Liver (tissue), 9 donors: ENCODE measurements around the gene GRID1. TPM values are rescaled to one million over a fixed set of nuclear protein-coding genes. Genes with fewer than 3 reads are reported as not detected.

Experiments
- DNase-seq: peaks from one replicate; pipeline ENCODE4 v3.0.0-alpha.2; 2017; ENCODE audit warnings: low spot score
- H3K27ac ChIP-seq, 2 donors: one replicate each; pipeline ENCODE4 v1.7.0; 2013; ENCODE audit warnings: inconsistent platforms in 2 of 2, low read length in 2 of 2, control low read depth in 1 of 2, low read depth in 1 of 2, mild to moderate bottlenecking in 1 of 2
- H3K27me3 ChIP-seq, 4 donors: one replicate each; pipeline versions ENCODE4 v1.6.1 to v1.7.0; 2013; ENCODE audit warnings: low read length in 3 of 4, inconsistent platforms in 1 of 4, mild to moderate bottlenecking in 1 of 4, moderate library complexity in 1 of 4; ENCODE audit not compliant: control insufficient read depth in 4 of 4, insufficient read depth in 4 of 4
- H3K36me3 ChIP-seq, 4 donors: one replicate each; pipeline versions ENCODE4 v1.6.1 to v1.7.0; 2013; ENCODE audit warnings: low read length in 3 of 4, mild to moderate bottlenecking in 3 of 4, low read depth in 1 of 4, moderate library complexity in 1 of 4; ENCODE audit not compliant: control insufficient read depth in 4 of 4, insufficient read depth in 3 of 4
- H3K4me1 ChIP-seq, 4 donors: one replicate each; pipeline versions ENCODE4 v1.6.1 to v1.7.0; 2013; ENCODE audit warnings: low read length in 3 of 4, mild to moderate bottlenecking in 3 of 4, moderate library complexity in 1 of 4; ENCODE audit not compliant: control insufficient read depth in 4 of 4, insufficient read depth in 4 of 4
- H3K4me3 ChIP-seq, 3 donors: one replicate each; pipeline versions ENCODE4 v1.6.1 to v1.7.0; 2013; ENCODE audit warnings: low read length in 3 of 3, control low read depth in 1 of 3, low read depth in 1 of 3, mild to moderate bottlenecking in 1 of 3
- H3K9ac ChIP-seq, 2 donors: one replicate each; pipeline ENCODE4 v1.7.0; 2013; ENCODE audit warnings: low read length in 2 of 2, mild to moderate bottlenecking in 2 of 2, moderate library complexity in 2 of 2, control low read depth in 1 of 2, low read depth in 1 of 2
- H3K9me3 ChIP-seq, 4 donors: one replicate each; pipeline versions ENCODE4 v1.6.1 to v1.7.0; 2013; ENCODE audit warnings: low read length in 3 of 4; ENCODE audit not compliant: control insufficient read depth in 4 of 4
- EGR1 ChIP-seq, 2 donors: IDR thresholded peaks; 2 replicates each; pipeline ENCODE4 v1.6.1; 2016 to 2018; ENCODE audit warnings: antibody characterized with exemption in 2 of 2, low read depth in 2 of 2
- FOXA1 ChIP-seq: IDR thresholded peaks from 2 replicates; pipeline ENCODE4 v1.6.1; 2016; ENCODE audit warnings: antibody characterized with exemption
- FOXA2 ChIP-seq: IDR thresholded peaks from 2 replicates; pipeline ENCODE4 v1.6.1; 2016; ENCODE audit warnings: antibody characterized with exemption
- GABPA ChIP-seq, 2 donors: IDR thresholded peaks in 1 of 2; conservative IDR thresholded peaks in 1 of 2; 2 replicates each; pipeline ENCODE4 v1.6.1; 2016; ENCODE audit warnings: antibody characterized with exemption in 2 of 2, mild to moderate bottlenecking in 1 of 2, moderate library complexity in 1 of 2
- HNF4A ChIP-seq, 2 donors: conservative IDR thresholded peaks; 2 replicates each; pipeline ENCODE4 v1.6.1; 2016; ENCODE audit warnings: antibody characterized with exemption in 2 of 2, mild to moderate bottlenecking in 2 of 2
- HNF4G ChIP-seq: IDR thresholded peaks from 2 replicates; pipeline ENCODE4 v1.6.1; 2016; ENCODE audit warnings: antibody characterized with exemption
- JUND ChIP-seq, 2 donors: IDR thresholded peaks; 2 replicates each; pipeline ENCODE4 v1.6.1; 2016; ENCODE audit warnings: antibody characterized with exemption in 2 of 2
- NR2F2 ChIP-seq: IDR thresholded peaks from 2 replicates; pipeline ENCODE4 v1.6.1; 2016; ENCODE audit warnings: antibody characterized with exemption
- RAD21 ChIP-seq, 2 donors: IDR thresholded peaks; 2 replicates each; pipeline ENCODE4 v1.6.1; 2016; ENCODE audit warnings: antibody characterized with exemption in 2 of 2, mild to moderate bottlenecking in 2 of 2
- RXRA ChIP-seq, 2 donors: IDR thresholded peaks; 2 replicates each; pipeline ENCODE4 v1.6.1; 2017 to 2018; ENCODE audit warnings: antibody characterized with exemption in 2 of 2, mild to moderate bottlenecking in 1 of 2
- SP1 ChIP-seq: IDR thresholded peaks from 2 replicates; pipeline ENCODE4 v1.6.1; 2018; ENCODE audit warnings: antibody characterized with exemption, mild to moderate bottlenecking
- TAF1 ChIP-seq: conservative IDR thresholded peaks from 2 replicates; pipeline ENCODE4 v1.6.1; 2016; ENCODE audit warnings: antibody characterized with exemption, mild to moderate bottlenecking
- YY1 ChIP-seq: IDR thresholded peaks from 2 replicates; pipeline ENCODE4 v1.6.1; 2016; ENCODE audit warnings: antibody characterized with exemption, mild to moderate bottlenecking
- WGBS: extraction: QIAGEN DNeasy Blood & Tissue Kit; methylation state at CpG from one replicate; pipeline ENCODE4 v1.1.7; 2013; 5-methylcytosine and 5-hydroxymethylcytosine counted together
- polyA plus RNA-seq, 2 donors: library from polyadenylated mRNA; stranded (reverse) in 1 of 2; unstranded in 1 of 2; fragments of 200-250 nt in 1 of 2; fragments of >200 nt in 1 of 2; fragmentation: Nextera tagmentation in 1 of 2; extraction: Ambion mirVana in 1 of 2; gene quantifications; one replicate each; pipeline versions ENCODE4 v1.2.1 to v1.2.3, GENCODE V29; 2013 to 2015
- total RNA-seq, 2 donors: library from RNA; depleted of rRNA; stranded (reverse); fragments of >200 nt; gene quantifications; one replicate each; pipeline ENCODE4 v1.2.3, GENCODE V29; 2014
- TF ChIP-seq, protein P1 (sequence below): IDR thresholded peaks from 2 replicates; pipeline ENCODE4 v1.6.1; 2016; ENCODE audit warnings: antibody characterized with exemption
- TF ChIP-seq, protein P2 (sequence below): fragments of 150-350 bp; IDR thresholded peaks from 2 replicates; pipeline ENCODE4 v1.5.1; 2017; ENCODE audit warnings: improper control_type of control experiment, low read depth, low read length; ENCODE audit not compliant: missing input control
- TF ChIP-seq, protein P3 (sequence below): IDR thresholded peaks from 2 replicates; pipeline ENCODE4 v1.6.1; 2016; ENCODE audit warnings: antibody characterized with exemption
- TF ChIP-seq, protein P4 (sequence below): IDR thresholded peaks from 2 replicates; pipeline ENCODE4 v1.6.1; 2016; ENCODE audit warnings: antibody characterized with exemption
- TF ChIP-seq, protein P5 (sequence below): IDR thresholded peaks from 2 replicates; pipeline ENCODE4 v1.6.1; 2016; ENCODE audit warnings: antibody characterized with exemption, mild to moderate bottlenecking
- donor health status: healthy.
- donor health status: healthy.
- donor health status: healthy.
- donor health status: healthy.
- donor health status: healthy.

The GRID1 gene
- total and polyA plus RNA-seq, 4 donors, result 0.09 to 0.17 (median 0.14) TPM; not detected in 1

DNA sequence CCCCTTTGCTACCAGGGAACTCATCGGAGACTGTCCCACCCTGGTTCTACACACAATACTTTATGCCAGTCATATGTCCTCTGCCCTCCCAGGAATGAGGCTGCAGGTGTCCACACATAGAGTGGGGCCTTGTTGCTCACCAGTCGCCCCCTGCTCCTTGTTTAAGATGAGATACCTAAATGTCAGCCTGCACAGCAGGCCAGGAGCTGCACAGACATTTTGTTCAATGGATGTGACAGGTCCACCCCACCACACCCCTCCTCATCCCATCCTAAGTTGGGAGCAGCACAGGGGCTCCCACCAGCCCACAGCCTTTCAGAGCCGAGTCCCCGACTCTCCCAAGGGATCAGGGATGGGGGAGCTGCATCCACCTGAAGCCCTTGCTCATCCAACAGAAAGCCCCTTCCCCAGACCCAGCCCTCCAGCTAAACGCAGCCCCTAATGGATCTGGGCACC lies 6.2 kb upstream of the GRID1 start:
- WGBS, result 84% methylated on average over 5 of the region's 5 CpGs
- peaks cover 0 to 2% (median 0%) of the 10 kb centered on the region in 4 donors for H3K27me3 ChIP-seq
- DNase-seq, result no peak

DNA sequence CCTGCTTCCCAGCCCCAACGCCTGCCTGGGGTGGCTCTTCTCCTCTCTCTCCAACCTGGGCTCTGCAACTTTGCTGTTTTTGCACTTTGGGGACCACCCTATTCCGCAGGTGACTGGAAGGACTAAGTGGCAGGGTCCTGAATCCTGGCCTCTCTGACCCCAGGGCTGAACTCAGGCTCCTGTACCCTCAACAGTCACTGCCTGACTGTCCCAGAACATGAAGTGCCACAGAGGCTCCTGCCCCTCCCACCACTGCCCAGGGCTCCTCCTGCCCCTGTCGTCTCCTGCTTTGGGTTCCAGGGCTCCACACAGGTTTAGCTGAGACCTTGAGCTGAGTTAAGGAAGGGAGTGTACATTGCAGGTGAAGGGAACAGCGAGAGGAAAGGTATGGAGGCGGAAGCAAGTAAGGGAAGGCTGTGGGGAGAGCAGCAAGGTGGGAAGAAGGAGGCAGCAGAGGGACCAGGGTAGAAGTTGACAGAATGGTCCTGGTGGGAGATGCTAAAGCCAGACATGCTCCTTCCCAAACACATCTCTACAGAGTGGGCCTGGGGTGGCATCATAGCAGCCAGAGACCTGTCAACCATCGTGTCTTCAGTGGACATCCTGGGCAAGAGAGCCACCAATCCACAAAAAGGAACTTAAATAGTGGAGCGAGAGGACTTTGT lies 5.7 kb upstream of the GRID1 start:
- Histone ChIP-seq H3K9me3 (no peaks in the 10 kb centered on the region), H3K36me3 (no peaks in the 10 kb centered on the region), H3K4me3 (no peak overlapping the region), H3K27me3 (peaks cover 0 to 5% (median 1%) of the 10 kb centered on the region in 4 donors), H3K27ac (no peak overlapping the region), H3K4me1 (peaks cover under 1 to 10% (median 2%) of the 10 kb centered on the region in 4 donors), H3K9ac (no peak overlapping the region)
- peak; percentile 25 for DNase-seq
- TF ChIP-seq RXRA (IDR thresholded peaks at IDR 0.05) (no peak), TAF1 (no peak), RAD21 (IDR thresholded peaks at IDR 0.05) (no peak), HNF4G (no peak), HNF4A (conservative IDR thresholded peaks at IDR 0.05) (no peak), FOXA1 (no peak), JUND (IDR thresholded peaks at IDR 0.05) (no peak), EGR1 (IDR thresholded peaks at IDR 0.05; ENCODE audit: low read depth in 2 of 2) (no peak), SP1 (no peak), FOXA2 (no peak), YY1 (no peak), GABPA (IDR thresholded peaks at IDR 0.05 in 1 of 2, conservative IDR thresholded peaks at IDR 0.05 in 1 of 2) (no peak), NR2F2 (no peak)
- TF ChIP-seq, protein P1, sequence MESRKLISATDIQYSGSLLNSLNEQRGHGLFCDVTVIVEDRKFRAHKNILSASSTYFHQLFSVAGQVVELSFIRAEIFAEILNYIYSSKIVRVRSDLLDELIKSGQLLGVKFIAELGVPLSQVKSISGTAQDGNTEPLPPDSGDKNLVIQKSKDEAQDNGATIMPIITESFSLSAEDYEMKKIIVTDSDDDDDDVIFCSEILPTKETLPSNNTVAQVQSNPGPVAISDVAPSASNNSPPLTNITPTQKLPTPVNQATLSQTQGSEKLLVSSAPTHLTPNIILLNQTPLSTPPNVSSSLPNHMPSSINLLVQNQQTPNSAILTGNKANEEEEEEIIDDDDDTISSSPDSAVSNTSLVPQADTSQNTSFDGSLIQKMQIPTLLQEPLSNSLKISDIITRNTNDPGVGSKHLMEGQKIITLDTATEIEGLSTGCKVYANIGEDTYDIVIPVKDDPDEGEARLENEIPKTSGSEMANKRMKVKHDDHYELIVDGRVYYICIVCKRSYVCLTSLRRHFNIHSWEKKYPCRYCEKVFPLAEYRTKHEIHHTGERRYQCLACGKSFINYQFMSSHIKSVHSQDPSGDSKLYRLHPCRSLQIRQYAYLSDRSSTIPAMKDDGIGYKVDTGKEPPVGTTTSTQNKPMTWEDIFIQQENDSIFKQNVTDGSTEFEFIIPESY, result no peak
- TF ChIP-seq, protein P2, sequence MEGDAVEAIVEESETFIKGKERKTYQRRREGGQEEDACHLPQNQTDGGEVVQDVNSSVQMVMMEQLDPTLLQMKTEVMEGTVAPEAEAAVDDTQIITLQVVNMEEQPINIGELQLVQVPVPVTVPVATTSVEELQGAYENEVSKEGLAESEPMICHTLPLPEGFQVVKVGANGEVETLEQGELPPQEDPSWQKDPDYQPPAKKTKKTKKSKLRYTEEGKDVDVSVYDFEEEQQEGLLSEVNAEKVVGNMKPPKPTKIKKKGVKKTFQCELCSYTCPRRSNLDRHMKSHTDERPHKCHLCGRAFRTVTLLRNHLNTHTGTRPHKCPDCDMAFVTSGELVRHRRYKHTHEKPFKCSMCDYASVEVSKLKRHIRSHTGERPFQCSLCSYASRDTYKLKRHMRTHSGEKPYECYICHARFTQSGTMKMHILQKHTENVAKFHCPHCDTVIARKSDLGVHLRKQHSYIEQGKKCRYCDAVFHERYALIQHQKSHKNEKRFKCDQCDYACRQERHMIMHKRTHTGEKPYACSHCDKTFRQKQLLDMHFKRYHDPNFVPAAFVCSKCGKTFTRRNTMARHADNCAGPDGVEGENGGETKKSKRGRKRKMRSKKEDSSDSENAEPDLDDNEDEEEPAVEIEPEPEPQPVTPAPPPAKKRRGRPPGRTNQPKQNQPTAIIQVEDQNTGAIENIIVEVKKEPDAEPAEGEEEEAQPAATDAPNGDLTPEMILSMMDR, result no peak
- TF ChIP-seq, protein P3, sequence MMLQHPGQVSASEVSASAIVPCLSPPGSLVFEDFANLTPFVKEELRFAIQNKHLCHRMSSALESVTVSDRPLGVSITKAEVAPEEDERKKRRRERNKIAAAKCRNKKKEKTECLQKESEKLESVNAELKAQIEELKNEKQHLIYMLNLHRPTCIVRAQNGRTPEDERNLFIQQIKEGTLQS, result no peak
- TF ChIP-seq, protein P4, sequence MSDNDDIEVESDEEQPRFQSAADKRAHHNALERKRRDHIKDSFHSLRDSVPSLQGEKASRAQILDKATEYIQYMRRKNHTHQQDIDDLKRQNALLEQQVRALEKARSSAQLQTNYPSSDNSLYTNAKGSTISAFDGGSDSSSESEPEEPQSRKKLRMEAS, result no peak
- TF ChIP-seq, protein P5, sequence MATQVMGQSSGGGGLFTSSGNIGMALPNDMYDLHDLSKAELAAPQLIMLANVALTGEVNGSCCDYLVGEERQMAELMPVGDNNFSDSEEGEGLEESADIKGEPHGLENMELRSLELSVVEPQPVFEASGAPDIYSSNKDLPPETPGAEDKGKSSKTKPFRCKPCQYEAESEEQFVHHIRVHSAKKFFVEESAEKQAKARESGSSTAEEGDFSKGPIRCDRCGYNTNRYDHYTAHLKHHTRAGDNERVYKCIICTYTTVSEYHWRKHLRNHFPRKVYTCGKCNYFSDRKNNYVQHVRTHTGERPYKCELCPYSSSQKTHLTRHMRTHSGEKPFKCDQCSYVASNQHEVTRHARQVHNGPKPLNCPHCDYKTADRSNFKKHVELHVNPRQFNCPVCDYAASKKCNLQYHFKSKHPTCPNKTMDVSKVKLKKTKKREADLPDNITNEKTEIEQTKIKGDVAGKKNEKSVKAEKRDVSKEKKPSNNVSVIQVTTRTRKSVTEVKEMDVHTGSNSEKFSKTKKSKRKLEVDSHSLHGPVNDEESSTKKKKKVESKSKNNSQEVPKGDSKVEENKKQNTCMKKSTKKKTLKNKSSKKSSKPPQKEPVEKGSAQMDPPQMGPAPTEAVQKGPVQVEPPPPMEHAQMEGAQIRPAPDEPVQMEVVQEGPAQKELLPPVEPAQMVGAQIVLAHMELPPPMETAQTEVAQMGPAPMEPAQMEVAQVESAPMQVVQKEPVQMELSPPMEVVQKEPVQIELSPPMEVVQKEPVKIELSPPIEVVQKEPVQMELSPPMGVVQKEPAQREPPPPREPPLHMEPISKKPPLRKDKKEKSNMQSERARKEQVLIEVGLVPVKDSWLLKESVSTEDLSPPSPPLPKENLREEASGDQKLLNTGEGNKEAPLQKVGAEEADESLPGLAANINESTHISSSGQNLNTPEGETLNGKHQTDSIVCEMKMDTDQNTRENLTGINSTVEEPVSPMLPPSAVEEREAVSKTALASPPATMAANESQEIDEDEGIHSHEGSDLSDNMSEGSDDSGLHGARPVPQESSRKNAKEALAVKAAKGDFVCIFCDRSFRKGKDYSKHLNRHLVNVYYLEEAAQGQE, result no peak
- 72% methylated on average over 7 of the region's 7 CpGs for WGBS

More for the DNA sequence above, 6.2 kb upstream of the GRID1 start:
- Histone ChIP-seq H3K4me3 (no peak overlapping the region), H3K9ac (no peak overlapping the region), H3K27ac (no peak overlapping the region), H3K9me3 (no peaks in the 10 kb centered on the region), H3K4me1 (peaks cover 0 to 5% (median 1%) of the 10 kb centered on the region in 4 donors), H3K36me3 (no peaks in the 10 kb centered on the region)
- TF ChIP-seq FOXA2 (no peak), TAF1 (no peak), GABPA (IDR thresholded peaks at IDR 0.05 in 1 of 2, conservative IDR thresholded peaks at IDR 0.05 in 1 of 2) (no peak), RXRA (IDR thresholded peaks at IDR 0.05) (no peak), FOXA1 (no peak)
- TF ChIP-seq, protein P4, result no peak
